Fibroblast of pulmonary artery (primary cell): Measurements from ENCODE around the gene SNRPA.
A peak's percentile ranks its signal among the peaks of the same experiment; 100 is the strongest.
"Not testable (repeated sequence)": the region's sequence is repeated elsewhere in the genome, so short reads cannot be mapped to it uniquely, and the experiment has no call there.

Experiments used
- DNase-seq: peaks from one replicate; pipeline ENCODE4 v3.0.0-alpha.2; 2010; ENCODE audit warnings: low read depth
- H3K4me3 ChIP-seq: replicated peaks from 2 replicates; pipeline ENCODE4 v1.5.1; 2011; ENCODE audit warnings: low read depth, mild to moderate bottlenecking, control low read depth, low read length, moderate library complexity
- TF ChIP-seq, protein P1 (sequence below): IDR thresholded peaks from 2 replicates; pipeline ENCODE4 v1.5.1; 2011; ENCODE audit warnings: mild to moderate bottlenecking, control low read depth, low read length, inconsistent platforms; ENCODE audit errors: missing control alignments

Gene SNRPA

GRCh38 chr19:40811478-40812341 lies 60.7 kb downstream of the SNRPA start:
- TF ChIP-seq, protein P1, sequence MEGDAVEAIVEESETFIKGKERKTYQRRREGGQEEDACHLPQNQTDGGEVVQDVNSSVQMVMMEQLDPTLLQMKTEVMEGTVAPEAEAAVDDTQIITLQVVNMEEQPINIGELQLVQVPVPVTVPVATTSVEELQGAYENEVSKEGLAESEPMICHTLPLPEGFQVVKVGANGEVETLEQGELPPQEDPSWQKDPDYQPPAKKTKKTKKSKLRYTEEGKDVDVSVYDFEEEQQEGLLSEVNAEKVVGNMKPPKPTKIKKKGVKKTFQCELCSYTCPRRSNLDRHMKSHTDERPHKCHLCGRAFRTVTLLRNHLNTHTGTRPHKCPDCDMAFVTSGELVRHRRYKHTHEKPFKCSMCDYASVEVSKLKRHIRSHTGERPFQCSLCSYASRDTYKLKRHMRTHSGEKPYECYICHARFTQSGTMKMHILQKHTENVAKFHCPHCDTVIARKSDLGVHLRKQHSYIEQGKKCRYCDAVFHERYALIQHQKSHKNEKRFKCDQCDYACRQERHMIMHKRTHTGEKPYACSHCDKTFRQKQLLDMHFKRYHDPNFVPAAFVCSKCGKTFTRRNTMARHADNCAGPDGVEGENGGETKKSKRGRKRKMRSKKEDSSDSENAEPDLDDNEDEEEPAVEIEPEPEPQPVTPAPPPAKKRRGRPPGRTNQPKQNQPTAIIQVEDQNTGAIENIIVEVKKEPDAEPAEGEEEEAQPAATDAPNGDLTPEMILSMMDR: no peak
- H3K4me3 ChIP-seq: peak overlapping the region; percentile 46
- DNase-seq: no peak

DNA sequence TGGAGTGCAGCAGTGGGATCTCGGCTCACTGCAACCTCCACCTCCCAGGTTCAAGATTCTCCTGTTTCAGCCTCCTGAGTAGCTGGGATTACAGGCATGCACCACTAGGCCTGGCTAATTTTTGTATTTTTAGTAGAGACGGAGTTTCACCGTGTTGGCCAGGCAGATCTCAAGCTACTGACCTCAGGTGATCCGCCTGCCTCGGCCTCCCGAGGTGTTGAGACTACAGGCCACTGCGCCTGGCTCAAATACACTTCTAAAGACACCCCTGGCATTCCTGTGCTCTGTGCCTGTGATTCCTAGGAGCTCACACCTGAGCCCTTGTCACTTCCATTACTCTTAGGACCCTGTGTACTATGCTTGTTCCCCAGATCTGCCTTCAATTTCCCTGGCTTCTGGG lies 61.6 kb downstream of the SNRPA start:
- DNase-seq, H3K4me3 ChIP-seq: not testable (repeated sequence)

- TF ChIP-seq, protein P1: no peak
- peak; percentile 54 for DNase-seq
- no peak overlapping the region for H3K4me3 ChIP-seq
Observed at GRCh38 chr19:40813182-40813581, 62.2 kb downstream of the SNRPA start.
